ENCODE measurements around the gene CELF2.
A peak's percentile ranks its signal among the peaks of the same experiment; 100 is the strongest.
"Not testable (repeated sequence)": the region's sequence is repeated elsewhere in the genome, so short reads cannot be mapped to it uniquely, and the experiment has no call there.

Gene CELF2

DNA sequence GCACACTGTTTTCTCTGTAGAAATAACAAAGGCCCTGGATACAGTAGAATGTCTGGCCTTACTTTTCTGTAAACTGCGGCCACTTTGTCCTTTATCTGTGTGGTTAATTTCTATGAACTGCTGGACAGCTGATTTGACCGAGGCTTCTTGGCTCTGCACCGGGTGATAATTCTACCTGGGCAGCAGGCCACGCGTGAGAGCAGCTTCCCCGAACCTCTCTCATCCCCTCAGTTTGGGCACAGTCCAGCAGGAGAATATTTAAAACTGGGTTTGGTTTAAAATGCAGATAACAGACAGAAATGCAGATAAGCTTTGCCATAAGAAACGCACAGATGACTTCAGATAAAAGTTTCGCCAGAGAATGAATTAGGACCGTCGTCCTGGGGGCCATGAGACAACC, 81.0 kb downstream of the CELF2 start:
- DNase-seq: no peak

DNA sequence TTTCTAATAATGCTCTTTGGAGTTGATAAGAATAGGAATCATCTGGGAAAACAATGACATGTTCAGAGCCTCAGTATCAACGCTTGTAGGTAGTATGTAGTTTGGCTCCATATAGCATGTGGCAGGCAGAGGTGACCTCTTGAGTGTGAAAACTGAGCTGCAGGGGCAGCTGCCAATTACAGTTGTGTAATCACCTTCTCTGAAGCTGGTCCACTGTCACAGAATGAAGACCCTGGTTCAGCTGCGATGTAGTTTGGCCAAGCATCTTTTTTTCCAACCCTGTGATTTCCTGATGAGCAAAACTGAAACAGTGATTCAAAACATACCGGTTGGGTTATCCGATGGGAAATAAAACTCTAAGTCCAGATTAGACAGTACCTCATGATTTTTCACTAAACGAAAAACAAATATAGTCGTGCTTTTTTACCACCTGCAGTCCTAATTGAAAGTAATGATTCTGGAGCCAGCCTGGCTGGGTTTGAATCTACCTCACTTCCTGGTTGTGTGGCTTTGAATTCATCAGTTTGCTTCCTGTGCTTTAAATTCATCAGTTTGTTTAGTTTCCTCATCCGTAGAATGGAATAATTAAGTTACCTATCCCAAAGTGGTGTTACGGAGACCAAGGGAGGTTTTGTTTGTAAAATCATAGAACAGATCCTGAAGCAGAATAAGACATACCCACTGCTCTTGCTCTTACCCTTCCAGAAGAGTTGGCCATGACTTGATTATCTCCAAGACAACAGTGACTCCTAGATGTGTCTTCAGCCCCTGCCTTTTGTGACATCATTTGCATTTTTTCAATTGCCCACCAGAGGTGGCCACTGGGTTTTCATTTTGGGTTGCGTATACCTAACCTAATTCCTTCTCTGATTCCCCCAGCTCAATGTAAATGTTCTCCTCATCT, 87.4 kb downstream of the CELF2 start:
- no peak for DNase-seq

DNA sequence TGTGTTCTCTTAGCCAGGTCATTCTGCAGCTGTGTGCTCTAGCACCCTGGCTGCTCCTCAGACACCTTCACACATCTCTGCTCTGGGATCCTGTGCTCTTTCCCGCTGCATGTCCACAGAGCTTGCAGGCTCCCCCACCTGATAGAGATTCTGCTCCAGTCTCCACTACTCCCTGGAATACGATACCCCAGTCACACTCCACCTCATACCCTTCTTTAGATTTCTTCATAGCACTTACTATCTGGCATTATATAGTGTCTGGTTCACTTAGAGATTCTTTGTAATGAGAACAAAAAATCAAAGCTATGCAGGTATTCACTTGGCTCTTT, 88.0 kb downstream of the CELF2 start:
- DNase-seq: no peak

DNA sequence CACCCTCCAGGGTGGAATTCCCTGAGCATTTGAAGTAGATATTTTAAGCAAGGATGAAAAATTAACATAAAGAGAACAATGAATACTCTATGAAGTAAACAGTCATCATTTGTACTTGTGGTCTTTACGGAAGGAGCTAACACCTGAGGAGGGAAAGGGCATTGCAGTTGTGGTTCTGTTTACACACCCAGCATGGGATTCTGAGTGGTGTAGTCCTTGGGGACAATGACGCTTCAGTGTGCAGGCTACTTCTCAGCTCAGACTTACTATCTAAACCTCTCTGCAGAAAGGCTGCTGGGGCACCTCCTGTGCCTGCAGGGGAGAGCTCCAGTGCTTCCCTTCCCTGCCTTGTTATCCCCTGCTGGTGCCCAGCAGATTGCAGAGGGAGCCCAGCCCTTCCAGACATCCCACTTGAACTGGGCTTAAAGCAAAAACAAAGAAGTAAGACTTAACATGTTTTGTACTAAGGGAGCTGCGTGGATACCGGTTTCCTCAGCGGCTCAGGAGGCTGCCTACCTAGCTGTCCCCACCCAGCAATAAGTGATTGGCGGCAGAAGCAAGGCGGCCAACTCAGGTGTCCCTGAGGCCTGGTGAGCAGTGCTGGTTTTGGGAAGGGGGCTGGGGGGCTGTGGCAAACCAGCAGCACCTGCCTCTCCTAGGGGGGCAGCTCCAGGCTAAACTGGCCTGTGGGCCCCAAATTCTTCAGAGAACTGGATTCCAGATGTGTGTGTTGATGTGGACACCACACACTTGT, 89.1 kb downstream of the CELF2 start:
- DNase-seq: peak; percentile 74

DNA sequence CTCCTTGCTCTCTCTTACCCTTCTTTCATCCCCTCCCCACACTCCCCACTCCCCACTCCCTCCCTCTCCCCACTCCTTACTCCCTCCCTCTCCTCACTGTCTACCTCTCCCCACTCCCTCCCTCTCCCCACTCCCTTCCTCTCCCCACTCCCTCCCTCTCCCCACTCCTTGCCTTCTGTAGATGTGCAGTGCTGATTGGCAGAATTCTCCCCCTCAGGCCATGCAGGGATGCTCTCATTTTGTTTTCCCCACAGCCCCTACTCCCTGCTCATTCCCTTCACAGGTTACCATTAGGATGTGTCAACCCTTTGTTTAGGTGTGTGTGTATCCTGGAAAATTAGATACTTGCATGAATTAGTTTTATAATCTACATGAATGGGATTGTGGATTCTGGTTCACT, 90.3 kb downstream of the CELF2 start:
- no peak for DNase-seq

DNA sequence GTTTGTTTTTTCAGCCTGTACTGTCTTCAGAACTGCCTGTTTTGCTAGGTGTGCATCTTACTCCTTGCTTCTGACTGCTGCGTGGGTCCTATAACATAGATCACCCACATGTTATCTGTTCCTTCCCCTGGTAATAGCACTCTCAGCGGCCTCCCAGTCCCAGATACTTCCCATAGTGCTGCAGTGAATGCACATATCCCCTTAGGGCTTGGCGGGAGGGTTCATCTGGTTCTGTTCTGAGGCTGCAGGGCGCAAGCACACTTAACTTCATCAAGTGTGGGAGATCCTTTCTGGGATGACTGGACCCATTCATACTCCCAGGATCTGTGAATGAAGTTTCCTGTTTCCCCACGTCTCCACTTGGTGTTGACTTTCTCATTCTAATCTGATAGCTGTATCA, 90.7 kb downstream of the CELF2 start:
- no peak for DNase-seq

DNA sequence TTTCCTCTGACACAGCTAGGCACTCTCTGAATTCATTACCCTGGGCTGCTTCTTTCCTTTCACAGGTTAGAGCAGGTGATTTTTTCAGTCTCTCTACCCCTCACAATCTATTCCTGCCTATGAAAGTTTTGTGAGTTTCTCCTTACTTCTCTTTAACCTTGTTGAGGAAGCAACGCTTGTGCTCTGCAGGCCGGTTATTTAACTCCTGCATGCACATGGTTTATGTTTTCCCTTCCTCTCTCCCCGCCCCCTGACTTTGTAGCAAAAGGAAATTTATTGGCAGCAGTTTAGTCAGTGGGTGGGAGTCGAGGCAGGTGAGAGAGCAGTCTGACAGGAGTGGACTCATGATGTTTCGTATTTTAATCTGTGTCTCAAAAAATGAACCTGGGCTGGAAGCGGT, 91.9 kb downstream of the CELF2 start:
- no peak for DNase-seq

DNA sequence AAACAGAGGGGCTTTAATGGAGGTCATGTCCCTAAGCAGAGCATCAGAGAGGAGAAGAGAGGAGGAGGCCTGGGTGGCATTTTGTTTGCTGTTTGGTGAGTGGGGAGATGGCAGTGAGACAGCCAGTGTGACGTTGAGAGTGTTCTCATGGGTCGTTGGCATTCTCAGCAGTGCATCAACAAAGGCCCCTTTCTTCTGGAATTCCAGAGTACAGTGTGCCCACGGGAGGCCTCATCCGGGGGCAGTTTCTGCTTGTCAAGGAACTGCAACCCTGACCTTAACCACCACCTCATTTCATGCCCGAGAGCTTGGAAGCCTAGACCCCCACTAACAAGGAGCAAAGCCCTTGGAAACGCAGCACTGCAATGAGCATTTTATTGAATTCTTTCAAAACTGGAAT, 92.9 kb downstream of the CELF2 start:
- no peak for DNase-seq

DNA sequence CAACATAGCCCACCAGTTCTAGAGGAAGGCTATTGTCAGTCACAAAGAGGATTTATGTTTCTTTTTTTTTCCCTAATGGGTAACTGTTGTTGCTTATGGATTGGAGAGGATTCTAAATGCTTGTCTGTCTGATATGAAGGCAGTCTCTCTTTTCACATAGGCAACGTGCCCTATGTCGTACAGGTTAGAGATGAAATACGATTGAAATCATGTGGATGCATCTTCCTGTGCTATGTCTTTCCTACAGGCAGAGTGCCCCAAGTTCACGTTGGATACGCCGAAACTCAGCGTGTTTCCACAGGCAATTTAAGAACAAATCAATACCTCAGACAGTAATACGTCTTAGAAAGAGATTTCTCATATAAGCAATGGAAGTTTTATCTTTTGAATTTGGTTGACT, 93.8 kb downstream of the CELF2 start:
- DNase-seq: no peak

DNA sequence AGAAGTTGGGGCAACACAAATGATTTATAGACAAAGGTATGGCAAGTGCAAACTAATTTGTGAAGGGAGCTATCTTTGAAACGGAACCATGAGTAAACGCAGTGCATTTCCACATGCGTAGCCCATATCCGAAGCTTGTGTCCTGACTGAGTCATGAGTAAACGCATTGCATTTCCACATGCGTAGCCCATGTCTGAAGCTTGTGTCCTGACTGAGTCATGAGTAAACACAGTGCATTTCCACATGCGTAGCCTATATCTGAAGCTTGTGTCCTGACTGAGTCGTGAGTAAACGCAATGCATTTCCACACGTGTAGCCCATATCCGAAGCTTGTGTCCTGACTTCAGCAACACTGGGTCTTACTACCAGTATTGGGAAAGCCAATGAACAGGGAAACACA, 95.0 kb downstream of the CELF2 start:
- no peak for DNase-seq

DNA sequence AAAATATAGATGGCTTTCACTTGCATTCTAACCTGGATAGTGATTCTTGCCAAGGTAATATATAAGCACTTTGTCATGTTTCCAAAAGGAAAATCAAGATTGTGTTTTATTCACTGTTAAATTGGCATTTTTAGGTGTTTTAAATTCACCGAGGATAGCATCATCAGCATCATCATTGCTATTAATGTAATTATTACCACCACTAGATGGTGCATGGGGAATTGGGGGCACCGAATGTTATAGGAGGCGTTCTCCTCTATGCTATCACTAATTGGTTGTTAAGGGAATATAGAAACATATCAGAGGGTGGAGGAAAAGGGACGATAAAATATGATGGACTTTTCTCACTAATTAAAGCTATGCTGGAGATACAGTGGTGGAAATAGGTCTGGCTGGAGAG, 95.5 kb downstream of the CELF2 start:
- no peak for DNase-seq

DNA sequence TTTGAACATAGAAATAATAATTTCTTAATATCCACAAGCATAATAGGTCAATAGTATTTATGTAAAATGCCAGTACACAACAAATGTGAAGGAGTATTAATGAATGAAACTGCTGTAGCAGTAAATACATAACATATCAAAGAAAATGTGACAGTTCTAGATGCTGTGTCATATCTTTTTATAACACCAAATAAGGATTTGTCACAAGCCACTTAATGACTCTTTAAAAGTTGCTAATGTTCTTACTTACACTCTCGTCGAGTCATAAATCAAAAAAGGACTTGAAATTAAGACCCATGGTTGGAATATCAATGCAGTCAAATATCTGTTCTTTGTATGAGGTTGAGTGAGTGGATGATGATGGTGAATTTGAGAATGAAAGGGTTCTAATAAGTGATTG, 96.6 kb downstream of the CELF2 start:
- no peak for DNase-seq

DNA sequence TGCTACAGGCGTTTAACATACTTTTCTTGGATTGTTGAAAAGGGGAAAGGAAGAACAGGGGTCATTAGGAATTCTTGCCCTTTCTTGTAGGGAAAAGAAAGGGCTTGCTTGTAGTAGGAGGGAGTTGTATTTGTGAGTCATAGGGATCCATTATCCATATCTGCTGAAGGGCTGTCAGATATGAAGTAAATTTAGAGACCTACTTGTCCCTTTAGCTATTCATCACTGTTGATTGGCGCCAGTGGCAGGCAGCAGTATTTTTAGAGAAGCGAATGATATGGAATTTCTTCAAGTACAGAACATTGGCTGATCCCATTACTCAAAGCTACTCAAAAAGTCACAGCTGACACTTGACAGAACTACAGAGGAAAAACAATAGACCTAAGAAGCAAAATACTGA, 97.7 kb downstream of the CELF2 start:
- no peak for DNase-seq

DNA sequence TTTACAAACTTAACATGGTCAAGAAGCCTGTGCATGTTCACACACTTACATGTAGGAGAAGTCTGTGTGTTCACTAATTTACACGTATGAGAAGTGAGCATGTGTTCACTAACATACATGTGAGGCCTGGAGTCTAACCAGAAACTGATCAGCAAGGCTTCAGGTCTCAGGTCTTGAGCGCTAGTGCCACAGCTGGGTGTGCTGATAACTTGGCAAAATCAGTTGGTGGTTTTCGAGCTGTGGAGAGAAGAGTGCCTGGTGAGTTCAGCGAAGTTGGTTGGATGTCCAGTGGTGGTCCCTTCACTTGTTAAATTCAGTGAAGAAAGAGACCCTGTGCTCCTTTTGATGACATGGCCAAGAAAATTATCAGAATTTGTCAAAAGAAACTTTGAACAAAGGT, 98.7 kb downstream of the CELF2 start:
- DNase-seq: no peak

DNA sequence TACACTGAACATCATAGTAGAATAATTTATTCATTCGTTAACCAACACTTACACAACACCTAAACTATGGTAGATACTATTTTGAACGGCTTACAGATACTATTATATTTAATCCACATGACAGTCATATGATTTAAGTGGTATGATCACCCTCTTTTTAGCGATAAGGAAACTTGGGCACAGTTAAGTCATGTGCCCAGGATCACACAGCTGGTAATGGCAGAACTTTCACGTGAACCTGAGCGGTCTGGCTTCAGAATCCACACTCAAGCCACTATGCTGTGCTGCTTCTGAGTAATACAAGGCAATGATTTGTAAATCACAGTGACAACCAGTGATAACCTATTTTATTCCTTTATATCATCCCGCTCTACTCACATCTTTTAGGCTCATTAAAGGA, 99.1 kb downstream of the CELF2 start:
- no peak for DNase-seq

DNA sequence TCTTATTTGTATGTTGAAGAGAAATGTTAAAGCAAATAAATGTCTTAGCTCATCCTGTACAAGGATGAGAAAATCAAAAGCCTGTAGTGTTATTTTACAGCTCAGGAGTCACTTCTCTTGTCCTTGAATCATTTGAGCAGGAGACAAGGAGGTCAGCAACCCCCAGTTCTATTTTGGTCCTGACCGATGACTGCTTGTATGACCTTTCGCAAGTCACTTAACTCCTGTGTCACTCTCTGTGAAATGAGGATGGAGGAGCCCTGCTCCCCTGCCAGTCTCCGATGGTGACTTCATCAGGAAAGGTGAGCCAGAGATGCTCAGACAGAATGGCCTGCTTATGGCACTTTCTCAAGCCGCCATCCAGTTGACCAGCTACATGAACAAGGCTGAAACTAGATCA, 101.0 kb downstream of the CELF2 start:
- DNase-seq: no peak

DNA sequence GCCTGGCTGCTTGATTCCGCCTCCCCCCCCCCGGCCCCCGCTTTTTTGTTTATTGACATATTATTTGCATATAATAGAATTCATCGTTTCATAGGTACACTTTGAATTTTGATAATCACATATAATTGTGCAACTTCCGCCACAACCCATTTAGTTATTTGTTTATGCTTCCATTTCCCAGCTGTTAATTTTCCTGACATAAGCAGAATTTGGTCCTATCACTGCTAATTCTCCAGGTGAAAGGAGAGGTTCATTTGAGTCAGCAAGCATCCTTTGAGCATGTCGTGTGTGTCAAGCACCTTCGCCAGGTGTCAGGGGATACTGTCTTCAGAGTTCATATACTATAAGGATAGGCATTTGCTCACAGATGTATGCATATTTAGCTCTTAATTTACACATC, 102.2 kb downstream of the CELF2 start:
- DNase-seq: no peak

DNA sequence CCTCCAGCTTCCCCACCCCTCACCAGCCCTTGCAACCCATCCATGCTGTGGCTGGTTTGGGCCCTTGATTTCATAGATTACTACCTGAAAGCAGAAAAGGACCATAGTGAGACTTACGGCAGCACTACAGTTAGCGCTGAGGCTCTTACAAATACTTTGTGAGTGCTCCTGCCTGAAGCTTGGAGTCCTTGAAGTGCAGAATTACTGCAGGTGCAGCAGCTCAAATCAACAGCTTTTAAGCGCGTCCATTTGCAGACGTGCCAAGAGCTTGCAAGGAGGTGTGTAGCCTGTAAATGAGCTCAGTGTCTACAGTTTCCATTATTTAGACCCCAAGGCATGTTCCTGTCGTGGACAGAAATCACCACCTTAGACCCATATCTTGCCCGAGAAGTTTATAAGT, 103.0 kb downstream of the CELF2 start:
- DNase-seq: no peak

DNA sequence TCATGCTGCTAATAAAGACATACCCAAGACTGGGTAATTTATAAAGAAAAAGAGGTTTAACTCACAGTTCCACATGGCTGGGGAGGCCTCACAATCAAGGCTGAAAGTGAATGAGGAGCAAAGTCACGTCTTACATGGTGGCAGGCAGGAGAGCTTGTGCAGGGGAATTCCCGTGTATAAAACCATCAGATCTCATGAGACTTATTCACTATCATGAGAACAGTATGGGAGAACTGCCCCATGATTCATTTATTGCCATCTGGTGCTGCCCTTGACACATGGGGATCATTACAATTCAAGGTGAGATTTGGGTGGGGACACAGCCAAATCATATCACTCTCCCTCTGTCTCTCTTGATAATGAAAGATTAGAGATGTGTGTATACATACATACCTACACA, 106.2 kb downstream of the CELF2 start:
- DNase-seq: not testable (repeated sequence)

DNA sequence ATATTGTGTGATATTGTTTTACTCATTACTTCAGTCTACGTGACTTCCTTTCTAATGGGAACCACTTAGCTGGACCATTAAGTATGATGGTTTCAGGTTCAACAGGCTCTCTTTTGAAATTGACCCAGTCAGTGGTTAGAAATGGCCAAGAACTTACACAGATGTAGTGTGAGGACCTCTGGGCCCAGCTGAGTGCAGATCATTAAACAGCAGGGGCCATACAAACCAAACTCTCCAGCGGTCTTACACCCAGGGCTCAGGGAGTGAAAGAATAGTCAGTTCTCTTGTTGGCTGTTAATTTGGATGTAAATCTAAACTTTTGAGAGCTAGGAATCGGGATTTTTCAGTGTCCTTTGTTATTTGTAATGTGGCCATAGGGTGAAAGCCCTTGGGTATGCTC, 107.3 kb downstream of the CELF2 start:
- no peak for DNase-seq

DNA sequence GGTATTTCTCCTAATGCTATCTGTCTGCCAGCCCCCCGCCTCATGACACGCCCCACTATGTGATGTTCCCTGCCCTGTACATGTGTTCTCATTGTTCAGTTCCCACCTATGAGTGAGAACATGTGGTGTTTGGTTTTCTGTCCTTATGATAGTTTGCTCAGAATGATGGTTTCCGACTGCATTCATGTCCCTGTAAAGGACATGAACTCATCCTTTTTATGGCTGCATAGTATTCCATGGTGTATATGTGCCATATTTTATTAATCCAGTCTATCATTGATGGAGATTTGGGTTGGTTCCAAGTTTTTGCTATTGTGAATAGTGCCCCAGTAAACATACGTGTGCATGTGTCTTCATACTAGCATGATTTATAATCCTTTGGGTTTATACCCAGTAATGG, 109.3 kb downstream of the CELF2 start:
- not testable (repeated sequence) for DNase-seq

DNA sequence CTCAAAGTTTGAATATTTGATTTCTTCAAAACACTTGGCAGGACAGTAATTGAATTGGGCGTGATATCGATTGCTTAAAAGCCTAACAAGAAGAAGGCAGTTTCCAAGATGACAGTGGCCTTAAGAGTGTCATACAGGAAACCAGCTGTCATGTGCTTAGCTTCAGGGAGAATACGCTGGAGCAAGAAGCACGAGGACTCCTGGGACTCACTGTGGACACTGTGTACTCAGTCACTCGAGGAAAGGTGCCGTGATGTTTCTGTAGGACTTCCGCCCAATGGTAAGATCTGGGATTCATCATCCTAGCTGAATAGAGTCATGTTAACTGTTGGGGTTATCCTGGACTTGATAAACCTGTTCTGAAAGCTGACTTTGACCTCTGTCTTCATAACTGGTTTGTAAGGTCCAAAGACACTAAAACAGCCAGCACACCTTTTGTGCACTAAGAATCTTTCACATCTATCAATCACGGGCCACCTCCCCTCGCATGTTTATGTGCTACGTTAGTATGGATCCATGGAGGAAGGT, 113.5 kb downstream of the CELF2 start:
- DNase-seq: no peak

DNA sequence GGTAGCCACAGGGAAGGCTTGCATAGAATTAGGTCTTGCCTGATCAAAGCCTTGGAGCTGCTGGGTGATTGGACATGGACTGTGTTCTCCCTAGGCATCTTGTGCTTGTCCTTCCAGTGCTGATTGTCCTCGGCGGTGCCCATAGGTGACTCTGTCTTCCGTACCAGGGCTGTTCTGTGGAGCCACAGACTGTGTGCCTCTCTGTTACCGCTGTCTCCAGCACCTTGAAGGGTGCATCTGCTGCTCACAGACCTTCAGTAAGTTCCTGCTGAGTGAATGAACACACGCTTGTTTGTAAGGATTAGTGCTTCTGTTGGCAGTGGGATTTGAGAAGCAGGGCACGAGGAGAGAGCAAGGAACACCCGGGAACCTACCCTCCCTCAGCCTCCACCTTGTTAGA, 116.7 kb downstream of the CELF2 start:
- DNase-seq: no peak

DNA sequence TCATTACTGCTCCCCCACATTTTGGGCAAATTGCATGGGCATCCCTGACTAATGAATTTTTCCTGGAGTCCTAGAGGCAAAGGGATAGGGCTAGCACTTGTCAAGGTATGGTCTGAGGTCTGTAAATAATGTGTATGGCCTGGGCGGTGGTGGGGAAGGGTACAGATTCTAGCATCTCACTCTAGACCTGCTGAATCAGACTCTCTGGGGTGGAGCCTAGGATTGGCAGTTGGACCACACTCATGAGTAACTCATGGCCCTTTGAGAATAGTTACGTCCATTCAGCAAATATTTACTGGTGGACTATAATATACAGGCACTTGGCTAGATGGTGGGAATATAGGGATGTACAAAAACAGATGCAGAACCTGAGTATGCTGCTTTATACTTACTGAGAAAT, 118.0 kb downstream of the CELF2 start:
- no peak for DNase-seq

Data from NCI-H345 (cell line).